ENCODE data around the gene GAPT.

GAPT gene

DNA sequence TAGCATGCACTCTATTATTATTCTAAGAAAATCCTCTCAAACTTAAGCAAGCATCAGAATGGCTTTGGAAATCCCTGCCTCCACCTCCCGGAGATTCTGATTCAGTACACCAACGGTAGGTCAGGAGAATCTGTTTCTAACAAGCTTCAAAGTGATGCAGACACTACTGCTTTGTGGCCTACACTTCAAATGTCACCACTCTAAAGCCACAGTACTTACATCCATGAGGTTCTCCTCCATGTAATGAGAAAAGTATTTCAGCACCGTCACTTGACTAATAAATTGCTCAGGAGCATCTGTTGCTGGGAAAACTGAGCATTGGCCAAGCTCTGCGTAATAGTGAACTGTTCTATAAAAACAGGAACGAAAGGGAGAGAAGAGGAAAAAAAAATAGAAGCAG, 36.2 kb upstream of the GAPT start:
- Mint-ChIP-seq H3K4me1 (peaks cover 40% of the 10 kb centered on the region), H3K27ac (peak overlapping the region in 1 of 3 experiments; percentile 12)

GRCh38 chr5:58455480-58455879, 35.8 kb upstream of the GAPT start:
- Mint-ChIP-seq H3K4me3 (peak overlapping the region; percentile 50 to 80 (median 75)), H3K4me1 (peaks cover 40% of the 10 kb centered on the region), H3K27me3 (ENCODE audit: low read depth) (no peaks in the 10 kb centered on the region), H3K36me3 (ENCODE audit: low read depth) (peaks cover 73% of the 10 kb centered on the region), H3K27ac (no peak overlapping the region), H3K9me3 (no peaks in the 10 kb centered on the region)
- no peak for TF ChIP-seq CTCF (IDR thresholded peaks at IDR 0.05; ENCODE audit: unreplicated experiment in 3 of 3)

More for the DNA sequence above, 36.2 kb upstream of the GAPT start:
- peaks cover 73% of the 10 kb centered on the region for H3K36me3 Mint-ChIP-seq (ENCODE audit: low read depth)
- H3K4me3 Mint-ChIP-seq = peak overlapping the region; percentile 50 to 75 (median 58)
- no peaks in the 10 kb centered on the region for H3K9me3 Mint-ChIP-seq
- TF ChIP-seq CTCF (IDR thresholded peaks at IDR 0.05; ENCODE audit: unreplicated experiment in 3 of 3) = no peak
- no peaks in the 10 kb centered on the region for H3K27me3 Mint-ChIP-seq (ENCODE audit: low read depth)

- peaks cover 40% of the 10 kb centered on the region for H3K4me1 Mint-ChIP-seq
- TF ChIP-seq CTCF (IDR thresholded peaks at IDR 0.05; ENCODE audit: unreplicated experiment in 3 of 3) = no peak
- no peaks in the 10 kb centered on the region for H3K27me3 Mint-ChIP-seq (ENCODE audit: low read depth)
- H3K27ac Mint-ChIP-seq = peak overlapping the region in 1 of 3 experiments; percentile 29
- H3K36me3 Mint-ChIP-seq (ENCODE audit: low read depth) = peaks cover 70% of the 10 kb centered on the region
- H3K9me3 Mint-ChIP-seq = no peaks in the 10 kb centered on the region
- peak overlapping the region; percentile 67 to 80 (median 72) for H3K4me3 Mint-ChIP-seq
Observed at GRCh38 chr5:58456026-58456425, 35.2 kb upstream of the GAPT start.

DNA sequence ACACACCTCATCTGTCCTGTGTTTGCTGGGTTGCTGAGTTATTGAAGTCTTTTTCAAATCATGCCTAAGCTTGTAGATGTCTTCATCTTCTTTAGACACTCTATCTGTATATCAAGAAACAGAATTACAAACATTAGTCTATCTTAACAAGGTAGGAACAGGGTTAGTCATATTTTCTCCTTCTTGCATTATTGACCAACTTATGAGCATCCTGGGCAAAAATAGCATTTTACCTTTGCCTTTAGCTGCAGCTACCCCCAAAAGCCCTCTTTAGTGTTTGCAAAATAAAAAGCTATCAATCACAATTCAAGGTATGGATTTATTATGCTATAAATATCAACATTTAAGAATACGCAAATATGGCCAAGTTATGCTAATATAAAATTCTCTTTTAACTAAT, 34.7 kb upstream of the GAPT start:
- H3K27ac Mint-ChIP-seq = peak overlapping the region in 1 of 3 experiments; percentile 20
- no peaks in the 10 kb centered on the region for H3K27me3 Mint-ChIP-seq (ENCODE audit: low read depth)
- H3K4me1 Mint-ChIP-seq = peaks cover 40% of the 10 kb centered on the region
- H3K36me3 Mint-ChIP-seq (ENCODE audit: low read depth) = peaks cover 70% of the 10 kb centered on the region
- no peaks in the 10 kb centered on the region for H3K9me3 Mint-ChIP-seq
- TF ChIP-seq CTCF (IDR thresholded peaks at IDR 0.05; ENCODE audit: unreplicated experiment in 3 of 3) = no peak
- H3K4me3 Mint-ChIP-seq = peak overlapping the region; percentile 67 to 80 (median 72)

GRCh38 chr5:58457050-58457449, 34.2 kb upstream of the GAPT start:
- peak overlapping the region; percentile 95 to 99 (median 98) for H3K4me3 Mint-ChIP-seq
- H3K9me3 Mint-ChIP-seq = no peaks in the 10 kb centered on the region
- peak overlapping the region; percentile 15 to 71 (median 42) for H3K27ac Mint-ChIP-seq
- peaks cover 43% of the 10 kb centered on the region for H3K4me1 Mint-ChIP-seq
- H3K36me3 Mint-ChIP-seq (ENCODE audit: low read depth) = peaks cover 65% of the 10 kb centered on the region
- TF ChIP-seq CTCF (IDR thresholded peaks at IDR 0.05; ENCODE audit: unreplicated experiment in 3 of 3) = no peak
- no peaks in the 10 kb centered on the region for H3K27me3 Mint-ChIP-seq (ENCODE audit: low read depth)

DNA sequence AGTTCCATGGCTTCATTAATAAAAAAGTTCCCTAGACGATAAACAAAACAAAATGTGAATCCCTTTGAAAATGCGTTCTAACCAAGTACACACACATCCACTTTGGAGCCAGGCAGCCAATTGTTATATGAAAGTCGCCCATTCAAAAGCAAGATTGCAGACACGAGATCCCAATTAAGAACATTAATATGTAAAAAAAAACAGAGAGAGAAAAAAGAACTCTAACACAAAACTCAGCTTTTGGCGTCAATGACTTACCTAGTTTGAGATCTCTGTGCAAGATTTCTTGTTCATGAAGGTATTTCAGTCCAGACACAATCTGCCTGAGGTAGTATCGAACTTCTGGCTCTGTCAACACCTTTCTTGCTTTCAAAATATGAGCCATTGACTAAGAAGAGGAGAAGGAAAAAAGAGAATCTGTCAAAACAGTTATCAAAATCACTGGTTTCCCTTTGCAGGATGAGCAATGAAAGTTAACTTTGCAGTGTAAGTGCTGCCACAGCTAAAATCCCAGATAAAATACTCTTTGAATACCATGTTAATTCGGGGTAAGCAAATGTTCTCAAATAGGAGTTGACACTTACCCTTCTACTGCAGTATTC, 33.0 kb upstream of the GAPT start:
- Mint-ChIP-seq H3K9me3 (no peaks in the 10 kb centered on the region), H3K27me3 (ENCODE audit: low read depth) (no peaks in the 10 kb centered on the region), H3K27ac (peak overlapping the region; percentile 71 to 96 (median 96)), H3K4me1 (peaks cover 45% of the 10 kb centered on the region), H3K4me3 (peak overlapping the region; percentile 95 to 99 (median 98)), H3K36me3 (ENCODE audit: low read depth) (peaks cover 53% of the 10 kb centered on the region)
- TF ChIP-seq CTCF (IDR thresholded peaks at IDR 0.05; ENCODE audit: unreplicated experiment in 3 of 3) = no peak

Data from nephron (organoid).